ENCODE measurements around the gene POLE.
A peak's percentile ranks its signal among the peaks of the same experiment; 100 is the strongest.
"Not testable (repeated sequence)": the region's sequence is repeated elsewhere in the genome, so short reads cannot be mapped to it uniquely, and the experiment has no call there.

The POLE gene

GRCh38 chr12:132717011-132717410 lies 29.9 kb upstream of the POLE start:
- no peak for DNase-seq

GRCh38 chr12:132716356-132716755 lies 29.2 kb upstream of the POLE start:
- no peak for DNase-seq

DNA sequence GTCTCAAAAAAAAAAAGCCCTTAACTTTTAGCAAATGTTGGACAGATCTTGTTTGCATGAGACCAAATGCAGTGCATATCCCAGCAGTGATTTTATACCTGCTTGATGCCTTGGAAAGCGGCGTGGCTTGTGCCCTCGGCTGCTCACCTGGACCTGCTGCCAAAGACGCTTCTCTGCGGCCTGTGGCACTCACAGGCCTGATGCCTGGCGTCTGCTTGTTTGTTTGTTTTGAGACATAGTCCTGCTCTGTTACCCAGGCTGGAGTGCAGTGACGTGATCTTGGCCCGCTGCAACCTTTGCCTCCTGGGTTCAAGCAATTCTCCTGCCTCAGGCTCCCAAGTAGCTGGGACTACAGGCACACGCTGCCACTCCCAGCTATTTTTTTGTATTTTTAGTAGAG lies 28.7 kb upstream of the POLE start:
- DNase-seq: no peak

- no peak for DNase-seq
Measured at GRCh38 chr12:132713123-132713522, 26.0 kb upstream of the POLE start.

- peak; percentile 37 for DNase-seq
Measured at GRCh38 chr12:132711080-132711843, 24.1 kb upstream of the POLE start.

DNA sequence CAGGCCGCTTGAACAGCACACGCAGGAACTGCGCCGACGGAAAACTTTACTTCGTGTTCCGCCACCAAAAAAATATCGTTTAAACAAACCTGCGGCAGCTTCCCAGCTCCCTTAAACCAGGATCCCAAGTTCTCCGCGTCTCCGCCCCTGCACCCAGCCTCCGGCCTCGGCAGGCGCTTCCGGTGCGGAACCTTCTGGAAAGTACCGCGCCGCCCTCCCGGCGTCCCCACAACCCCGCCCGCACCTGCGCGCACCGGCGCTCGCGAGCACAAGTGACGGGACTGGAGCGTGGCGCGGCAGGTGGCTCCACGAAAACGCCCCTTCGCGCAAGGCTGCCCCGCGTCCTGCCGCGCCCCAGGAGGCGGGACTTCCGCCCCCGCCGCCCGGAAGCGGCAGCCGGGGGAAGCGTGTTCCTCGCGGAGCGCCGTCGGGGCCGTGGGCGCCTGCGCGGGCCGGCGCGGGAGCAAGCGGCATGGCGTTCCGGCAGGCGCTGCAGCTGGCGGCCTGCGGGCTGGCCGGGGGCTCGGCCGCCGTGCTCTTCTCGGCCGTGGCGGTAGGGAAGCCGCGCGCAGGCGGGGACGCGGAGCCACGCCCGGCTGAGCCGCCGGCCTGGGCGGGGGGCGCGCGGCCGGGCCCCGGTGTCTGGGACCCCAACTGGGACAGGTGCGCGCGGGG lies 23.4 kb upstream of the POLE start, which contains the start of gene PGAM5:
Gene PGAM5 (plus strand): TSS at position 438 of the 675 bp plus-strand sequence. CDS start 35 bp downstream, at position 473.
- peak; percentile 94 for DNase-seq

GRCh38 chr12:132710043-132710404 lies 22.9 kb upstream of the POLE start:
- DNase-seq: no peak

GRCh38 chr12:132708150-132708549 lies 21.0 kb upstream of the POLE start:
- no peak for DNase-seq

DNA sequence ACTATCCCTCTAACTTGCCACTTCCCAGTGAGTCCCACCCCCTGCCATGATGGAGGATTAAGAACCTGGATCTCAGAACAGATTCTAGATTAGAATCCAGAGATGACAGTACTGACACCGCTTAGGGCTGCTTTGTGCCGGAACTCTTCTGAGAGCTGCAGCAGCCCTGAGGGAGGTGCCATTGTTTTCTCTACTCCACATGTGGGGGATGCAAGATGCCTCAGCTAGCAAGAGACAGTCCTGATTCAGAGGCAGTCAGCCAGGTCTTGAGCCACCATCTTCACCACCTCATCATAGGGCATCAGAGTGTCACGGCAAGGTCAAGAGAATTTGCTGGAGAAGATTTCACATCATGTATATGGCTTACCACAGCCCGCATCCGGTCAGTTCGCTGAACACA lies 20.1 kb upstream of the POLE start:
- DNase-seq: no peak

GRCh38 chr12:132703641-132704040 lies 16.5 kb upstream of the POLE start:
- no peak for DNase-seq

GRCh38 chr12:132702640-132703039 lies 15.5 kb upstream of the POLE start:
- DNase-seq: no peak

- DNase-seq: no peak
Measured at GRCh38 chr12:132700212-132700822, 13.2 kb upstream of the POLE start.

DNA sequence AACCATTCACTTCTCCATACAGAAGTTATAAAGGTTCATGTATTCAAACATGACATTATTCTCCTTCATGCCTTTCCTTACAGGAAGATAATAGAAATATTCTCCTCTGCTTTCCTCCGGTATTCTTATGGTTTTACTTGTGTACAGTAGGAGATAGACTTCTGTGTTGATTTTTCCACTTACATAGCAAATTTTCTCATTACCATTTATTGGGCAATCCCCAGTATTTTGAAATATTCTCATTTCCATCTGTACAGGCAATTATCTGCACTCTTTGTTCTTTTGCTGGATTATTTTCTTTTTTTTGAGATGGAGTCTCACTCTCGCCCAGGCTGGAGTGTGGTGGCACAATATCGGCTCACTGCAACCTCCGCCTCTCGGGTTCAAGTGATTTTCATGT lies 11.2 kb upstream of the POLE start:
- no peak for DNase-seq

DNA sequence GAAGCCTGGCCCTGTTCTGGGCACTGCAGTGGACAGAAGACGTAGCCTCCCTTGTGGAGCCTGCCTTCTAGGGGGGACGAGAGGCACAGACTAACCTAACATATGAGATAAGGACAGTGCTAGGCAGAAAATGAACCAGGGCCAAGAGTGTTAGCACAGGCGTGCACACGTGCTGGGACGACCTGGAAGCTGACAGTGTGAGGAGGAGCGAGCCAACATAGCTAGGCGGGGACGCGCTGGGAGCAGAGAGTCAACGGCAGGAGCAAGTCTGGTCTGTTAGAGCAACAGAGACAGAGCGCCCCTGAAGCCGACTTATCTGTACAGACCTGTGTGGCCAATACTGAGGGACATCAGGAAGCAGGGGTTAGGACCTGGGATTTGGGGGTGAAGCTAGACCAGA lies 8.3 kb upstream of the POLE start:
- DNase-seq: no peak

DNA sequence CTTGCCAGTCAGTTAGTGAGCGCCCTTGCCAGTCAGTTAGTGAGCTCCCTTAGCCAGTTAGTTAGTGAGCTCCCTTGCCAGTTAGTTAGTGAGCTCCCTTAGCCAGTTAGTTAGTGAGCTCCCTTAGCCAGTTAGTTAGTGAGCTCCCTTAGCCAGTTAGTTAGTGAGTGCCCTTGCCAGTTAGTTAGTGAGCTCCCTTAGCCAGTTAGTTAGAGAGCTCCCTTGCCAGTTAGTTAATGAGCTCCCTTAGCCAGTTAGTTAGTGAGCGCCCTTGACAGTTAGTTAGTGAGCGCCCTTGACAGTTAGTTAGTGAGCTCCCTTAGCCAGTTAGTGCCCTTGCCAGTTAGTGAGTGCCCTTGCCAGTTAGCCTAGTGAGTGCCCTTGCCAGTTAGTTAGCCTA lies 7.7 kb upstream of the POLE start:
- not testable (repeated sequence) for DNase-seq

- not testable (repeated sequence) for DNase-seq
Measured at GRCh38 chr12:132692030-132692429, 4.9 kb upstream of the POLE start.

DNA sequence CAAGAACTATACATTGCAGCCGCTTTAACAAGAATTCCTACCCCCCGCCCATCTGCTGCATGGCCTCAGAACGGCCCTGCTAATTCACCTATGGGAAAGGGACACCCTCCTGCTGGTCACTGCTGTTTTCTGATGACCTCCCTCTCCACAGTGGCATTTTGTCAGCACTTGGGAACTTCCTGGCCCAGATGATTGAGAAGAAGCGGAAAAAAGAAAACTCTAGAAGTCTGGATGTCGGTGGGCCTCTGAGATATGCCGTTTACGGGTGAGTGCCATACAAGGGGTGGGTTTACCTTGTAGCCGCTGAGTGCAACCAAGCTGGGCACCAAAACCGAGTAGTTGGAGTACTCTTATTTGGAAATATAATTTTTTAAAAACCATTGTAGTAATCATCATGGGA lies 3.0 kb upstream of the POLE start:
- DNase-seq: no peak

DNA sequence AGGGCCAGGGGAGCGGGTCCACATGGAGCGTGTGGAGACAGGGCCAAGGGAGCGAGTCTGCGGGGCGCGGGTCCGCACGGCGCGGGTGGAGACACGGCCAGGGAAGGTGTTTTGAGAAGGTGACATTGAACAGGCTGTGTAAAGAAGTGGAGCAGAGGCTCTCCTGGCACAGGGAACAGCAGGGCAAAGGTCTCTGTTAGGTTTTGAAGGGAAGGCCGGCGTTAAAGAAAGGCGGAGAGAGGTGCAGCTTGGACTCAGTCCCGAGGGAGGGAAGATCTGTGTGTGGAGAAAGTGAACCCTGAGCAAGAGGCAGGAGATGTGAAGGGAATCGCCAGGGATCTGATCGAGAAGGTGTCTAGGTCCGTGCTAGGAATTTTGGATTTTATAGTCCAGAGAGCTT lies 2.1 kb upstream of the POLE start:
- no peak for DNase-seq

DNA sequence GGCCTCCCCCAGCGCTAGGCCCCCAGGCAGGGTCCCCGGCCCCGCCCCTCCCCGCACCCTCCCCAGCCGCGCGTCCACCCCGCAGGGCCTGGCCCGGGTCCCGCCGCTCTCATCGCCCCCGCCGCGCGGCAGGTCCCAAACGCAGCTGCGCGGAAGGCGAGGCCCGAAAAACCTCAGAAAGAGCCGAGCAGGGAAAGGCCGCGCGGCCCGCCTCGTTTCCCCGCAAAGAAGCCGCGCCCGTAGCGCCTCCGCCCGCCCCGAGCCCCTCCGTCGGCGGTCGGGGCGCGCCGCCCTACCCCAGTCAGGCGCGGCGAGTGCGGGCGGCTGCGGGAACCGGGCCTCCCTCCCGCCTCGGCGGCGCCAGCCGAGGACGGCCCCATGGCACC lies 324 bp downstream of the POLE start:
- DNase-seq: no peak

DNA sequence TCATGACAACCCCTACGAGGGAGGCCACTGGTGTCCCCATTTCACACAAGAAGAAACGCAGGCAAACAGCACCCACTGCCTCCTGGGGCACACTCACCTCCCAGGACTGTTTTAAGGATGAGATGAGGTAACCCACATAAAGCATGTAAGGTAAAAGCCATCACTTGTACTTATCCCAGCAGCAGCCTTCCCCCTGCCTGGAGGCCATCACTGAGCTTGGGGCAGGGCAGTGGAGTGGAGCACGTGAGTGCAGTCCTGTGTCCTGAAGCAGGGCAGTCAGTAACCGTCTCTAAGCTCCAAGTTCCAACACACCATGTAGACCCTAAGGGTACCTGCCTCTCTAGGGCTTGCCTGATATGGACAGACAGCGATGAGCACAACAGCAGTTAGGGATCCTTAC lies 1.7 kb downstream of the POLE start:
- no peak for DNase-seq

GRCh38 chr12:132677492-132677891 lies 9.7 kb downstream of the POLE start:
- no peak for DNase-seq

- no peak for DNase-seq
Measured at GRCh38 chr12:132675757-132676432, 11.2 kb downstream of the POLE start.

GRCh38 chr12:132674561-132674960 lies 12.6 kb downstream of the POLE start:
- DNase-seq: no peak

All from activated CD4-positive, alpha-beta T cell treated with anti-CD3 and anti-CD28 coated beads, Interleukin-2, Interleukin-6, amounts not matched to agents 100 ng/mL and 50 ng/mL, durations not matched to agents 16 hours and 8 hours (primary cell).